Measurements from ENCODE around the gene UNC80. TPM values are rescaled to one million over a fixed set of nuclear protein-coding genes. Genes with fewer than 3 reads are reported as not detected.

Gene UNC80
- total RNA-seq, 1 donor from 2014 or later: not detected

- no peak for ATAC-seq (ENCODE audit: low read depth)
These were observed 216.4 kb downstream of the UNC80 start for GRCh38 chr2:209988010-209988409.

GRCh38 chr2:209990838-209991237 lies 219.2 kb downstream of the UNC80 start:
- ChIA-PET CTCF (no interaction called here), POLR2A (no interaction called here)
- Mint-ChIP-seq H3K4me1 (no peaks in the 10 kb centered on the region), H3K36me3 (ENCODE audit: low read depth) (no peaks in the 10 kb centered on the region), H3K27me3 (peaks cover 14% of the 10 kb centered on the region), H3K27ac (no peak overlapping the region), H3K9me3 (no peaks in the 10 kb centered on the region), H3K4me3 (no peak overlapping the region)
- intact Hi-C loops (cut with micrococcal nuclease): no loop called here
- ATAC-seq (ENCODE audit: low read depth) (no peak), DNase-seq (no peak)
- no peak for TF ChIP-seq CTCF (IDR thresholded peaks at IDR 0.05)

More at GRCh38 chr2:209988010-209988409, 216.4 kb downstream of the UNC80 start:
- ChIA-PET POLR2A (no interaction called here), CTCF (no interaction called here)
- intact Hi-C loops (cut with micrococcal nuclease): no loop called here
- H3K9me3 Mint-ChIP-seq: no peaks in the 10 kb centered on the region
- no peaks in the 10 kb centered on the region for H3K4me1 Mint-ChIP-seq
- H3K27ac Mint-ChIP-seq: no peak overlapping the region
- DNase-seq: no peak
- H3K27me3 Mint-ChIP-seq: peaks cover 12% of the 10 kb centered on the region
- TF ChIP-seq CTCF (IDR thresholded peaks at IDR 0.05): no peak
- no peaks in the 10 kb centered on the region for H3K36me3 Mint-ChIP-seq (ENCODE audit: low read depth)
- no peak overlapping the region for H3K4me3 Mint-ChIP-seq

- TF ChIP-seq CTCF (IDR thresholded peaks at IDR 0.05): no peak
- DNase-seq (no peak), ATAC-seq (ENCODE audit: low read depth) (no peak)
- no peak overlapping the region for H3K4me3 Mint-ChIP-seq
- H3K9me3 Mint-ChIP-seq: no peaks in the 10 kb centered on the region
- intact Hi-C loops (cut with micrococcal nuclease): no loop called here
- peaks cover 15% of the 10 kb centered on the region for H3K27me3 Mint-ChIP-seq
- POLR2A ChIA-PET: no interaction called here
- no peaks in the 10 kb centered on the region for H3K36me3 Mint-ChIP-seq (ENCODE audit: low read depth)
- no peaks in the 10 kb centered on the region for H3K4me1 Mint-ChIP-seq
- CTCF ChIA-PET: no interaction called here
- no peak overlapping the region for H3K27ac Mint-ChIP-seq
These were observed 222.3 kb downstream of the UNC80 start for GRCh38 chr2:209993968-209994367.

- ATAC-seq (ENCODE audit: low read depth): no peak
- no peak overlapping the region for H3K4me3 Mint-ChIP-seq
- intact Hi-C loops (cut with micrococcal nuclease): no loop called here
These were observed 227.0 kb downstream of the UNC80 start for GRCh38 chr2:209998596-209998995.

More at GRCh38 chr2:209998596-209998995, 227.0 kb downstream of the UNC80 start:
- no peak for TF ChIP-seq CTCF (IDR thresholded peaks at IDR 0.05)
- ChIA-PET CTCF (interaction anchor here (0.9 kb wide), 1 partner anchor 198 kb away, joined by 3 read pairs; no protein-coding TSS in a partner anchor), POLR2A (no interaction called here)
- Mint-ChIP-seq H3K27me3 (peaks cover 6% of the 10 kb centered on the region), H3K27ac (no peak overlapping the region), H3K9me3 (no peaks in the 10 kb centered on the region), H3K36me3 (ENCODE audit: low read depth) (peaks cover 4% of the 10 kb centered on the region), H3K4me1 (peaks cover 20% of the 10 kb centered on the region)
- no peak for DNase-seq

Data from activated B cell treated with CpG ODN at 0.5 μM for 24 hours (primary cell).